ENCODE measurements around the gene NVL. TPM values are rescaled to one million over a fixed set of nuclear protein-coding genes. Genes with fewer than 3 reads are reported as not detected.
"Not testable (repeated sequence)": the region's sequence is repeated elsewhere in the genome, so short reads cannot be mapped to it uniquely, and the experiment has no call there.

The NVL gene
- polyA plus RNA-seq, 2 of the 4 experiments (the other 2 are of a cell fraction), result 22.3 to 28.6 TPM

DNA sequence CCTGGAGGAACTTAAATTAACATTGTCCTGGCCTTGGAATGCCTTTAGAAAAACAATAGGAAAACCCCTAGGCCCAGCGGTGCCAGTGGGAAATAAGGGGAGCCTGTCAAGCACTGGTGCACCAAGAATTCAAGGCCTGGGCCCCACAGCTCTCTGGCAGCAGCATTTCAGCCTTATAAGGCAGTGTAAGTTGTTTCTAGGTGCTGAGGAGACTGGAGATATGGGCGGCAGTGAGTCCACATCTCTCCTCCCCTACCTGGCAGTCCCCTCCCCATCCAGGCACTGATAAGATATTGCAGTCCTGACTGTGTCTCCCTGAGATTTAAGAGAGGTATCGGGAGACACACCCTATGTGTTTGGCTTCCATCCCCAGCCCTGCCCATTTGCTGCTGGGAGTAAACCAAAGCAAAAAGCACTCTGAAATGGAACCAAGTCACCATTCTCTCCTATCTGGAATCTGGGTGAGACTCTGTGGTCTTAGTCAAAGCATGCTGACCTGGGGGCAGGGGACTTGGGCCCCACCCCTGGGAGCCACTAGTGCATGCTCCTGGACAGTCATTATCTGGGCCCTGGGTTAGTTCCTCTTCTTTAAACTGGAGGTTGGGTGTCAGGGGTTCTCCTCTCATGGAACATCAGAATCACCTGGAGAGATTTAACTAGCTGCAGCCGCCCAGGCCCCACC is 116.4 kb downstream of the NVL start:
- 84% methylated on average over 4 of the region's 4 CpGs for WGBS (ENCODE audit: missing lambda C conversion rate)
- Histone ChIP-seq H3K9me3 (no peaks in the 10 kb centered on the region), H3K4me2 (no peak overlapping the region), H3K27ac (no peak overlapping the region), H3K4me3 (no peak overlapping the region), H3K4me1 (peaks cover 23% of the 10 kb centered on the region)
- ChIA-PET CTCF (no interaction called here), POLR2A (no interaction called here)
- FAIRE-seq (no peak), DNase-seq (ENCODE audit: low read depth in 1 of 2, low spot score in 1 of 2) (no peak), ATAC-seq (peak in 1 of 2 experiments; percentile 24; a peak in 3 of 6 replicates)
- TF ChIP-seq JUNB (IDR thresholded peaks at IDR 0.05), result no peak

DNA sequence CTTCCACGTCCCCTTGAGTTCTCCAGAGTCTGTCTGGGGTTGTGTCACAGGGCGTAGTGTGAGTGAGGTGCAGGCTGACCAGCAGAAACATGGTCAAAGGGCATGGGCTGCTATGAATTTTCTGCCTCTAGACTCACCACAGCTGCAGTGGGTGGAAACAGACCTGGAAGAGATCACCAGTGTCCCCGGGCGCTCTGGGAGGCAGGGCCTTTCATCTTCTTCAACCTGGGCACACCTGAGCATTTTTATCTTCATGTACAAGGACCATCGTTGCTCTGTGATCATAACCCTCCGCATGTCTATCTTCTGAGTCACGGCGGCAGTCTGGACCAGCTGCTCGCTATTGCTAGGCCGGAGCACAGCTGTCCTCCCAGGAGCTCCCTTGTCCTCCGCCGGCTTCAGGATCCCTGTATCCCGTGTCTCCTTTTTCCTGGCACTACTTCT is 117.3 kb downstream of the NVL start:
- peaks cover 23% of the 10 kb centered on the region for H3K4me1 ChIP-seq
- ChIA-PET CTCF (interaction anchor here (0.8 kb wide), 1 partner anchor 425 kb away, joined by 3 read pairs; no protein-coding TSS in a partner anchor), POLR2A (no interaction called here)
- no peak overlapping the region for H3K4me2 ChIP-seq
- ATAC-seq (peak; percentile 16 to 20; a peak in 3 of 6 replicates), DNase-seq (ENCODE audit: low read depth in 1 of 2, low spot score in 1 of 2) (no peak), FAIRE-seq (no peak)
- H3K9me3 ChIP-seq, result no peaks in the 10 kb centered on the region
- TF ChIP-seq HOXB13 (CRISPR knock-in tag; IDR thresholded peaks at IDR 0.05; ENCODE audit: low read depth), result no peak
- WGBS (ENCODE audit: missing lambda C conversion rate), result 74% methylated on average over 13 of the region's 13 CpGs
- H3K4me3 ChIP-seq, result no peak overlapping the region
- H3K27ac ChIP-seq, result no peak overlapping the region

DNA sequence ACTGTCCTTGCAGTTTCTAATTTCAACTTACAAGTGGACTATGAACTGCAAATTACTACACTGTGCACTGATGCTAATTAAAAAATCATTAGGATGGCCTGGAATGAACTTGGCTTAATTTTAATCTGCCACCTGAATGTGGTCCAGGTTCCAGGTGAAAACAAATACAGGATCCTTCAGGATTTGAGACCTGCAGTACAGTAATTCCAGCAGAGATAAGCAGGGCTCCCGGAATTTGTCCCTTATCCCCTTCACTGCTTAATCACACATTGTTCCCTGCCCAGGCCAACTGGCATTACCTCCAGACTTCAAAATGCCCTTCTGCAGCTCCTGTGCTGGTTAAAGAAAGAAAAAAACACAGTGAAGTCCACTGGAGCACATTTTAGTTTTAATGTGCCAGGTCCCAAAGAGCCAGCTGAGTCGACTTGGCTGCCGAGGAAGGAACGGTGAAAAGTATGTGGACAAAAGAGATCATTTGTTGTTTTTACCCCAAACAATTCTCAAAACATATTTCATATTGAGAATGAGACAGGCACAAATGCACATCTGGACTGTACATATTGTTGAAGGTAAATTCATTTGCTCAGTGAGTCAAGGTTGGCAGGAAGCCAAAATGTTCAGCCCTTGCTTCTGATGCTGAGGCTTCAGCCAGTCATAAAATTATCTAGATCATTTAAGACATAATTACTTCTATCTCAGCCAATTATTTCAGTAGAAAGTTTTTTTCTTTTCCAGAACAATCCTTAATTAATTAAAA is 118.6 kb downstream of the NVL start:
- Histone ChIP-seq H3K4me1 (peaks cover 23% of the 10 kb centered on the region), H3K4me3 (no peak overlapping the region), H3K4me2 (peak overlapping the region; percentile 54), H3K27ac (peak overlapping the region in 1 of 2 experiments; percentile 36; a peak in 1 of 6 replicates), H3K9me3 (no peaks in the 10 kb centered on the region)
- 28% methylated on average over 4 of the region's 4 CpGs for WGBS (ENCODE audit: missing lambda C conversion rate)
- ATAC-seq (peak in 1 of 2 experiments; percentile 50; a peak in 2 of 6 replicates), DNase-seq (ENCODE audit: low read depth in 1 of 2, low spot score in 1 of 2) (peak in 1 of 2 experiments; percentile 60), FAIRE-seq (no peak)
- TF ChIP-seq, protein P1, sequence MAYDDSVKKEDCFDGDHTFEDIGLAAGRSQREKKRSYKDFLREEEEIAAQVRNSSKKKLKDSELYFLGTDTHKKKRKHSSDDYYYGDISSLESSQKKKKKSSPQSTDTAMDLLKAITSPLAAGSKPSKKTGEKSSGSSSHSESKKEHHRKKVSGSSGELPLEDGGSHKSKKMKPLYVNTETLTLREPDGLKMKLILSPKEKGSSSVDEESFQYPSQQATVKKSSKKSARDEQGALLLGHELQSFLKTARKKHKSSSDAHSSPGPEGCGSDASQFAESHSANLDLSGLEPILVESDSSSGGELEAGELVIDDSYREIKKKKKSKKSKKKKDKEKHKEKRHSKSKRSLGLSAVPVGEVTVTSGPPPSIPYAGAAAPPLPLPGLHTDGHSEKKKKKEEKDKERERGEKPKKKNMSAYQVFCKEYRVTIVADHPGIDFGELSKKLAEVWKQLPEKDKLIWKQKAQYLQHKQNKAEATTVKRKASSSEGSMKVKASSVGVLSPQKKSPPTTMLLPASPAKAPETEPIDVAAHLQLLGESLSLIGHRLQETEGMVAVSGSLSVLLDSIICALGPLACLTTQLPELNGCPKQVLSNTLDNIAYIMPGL (CRISPR knock-in tag; IDR thresholded peaks at IDR 0.05; ENCODE audit: borderline replicate concordance), result no peak
- TF ChIP-seq EHF (CRISPR knock-in tag; IDR thresholded peaks at IDR 0.05), result no peak
- TF ChIP-seq, protein P2, sequence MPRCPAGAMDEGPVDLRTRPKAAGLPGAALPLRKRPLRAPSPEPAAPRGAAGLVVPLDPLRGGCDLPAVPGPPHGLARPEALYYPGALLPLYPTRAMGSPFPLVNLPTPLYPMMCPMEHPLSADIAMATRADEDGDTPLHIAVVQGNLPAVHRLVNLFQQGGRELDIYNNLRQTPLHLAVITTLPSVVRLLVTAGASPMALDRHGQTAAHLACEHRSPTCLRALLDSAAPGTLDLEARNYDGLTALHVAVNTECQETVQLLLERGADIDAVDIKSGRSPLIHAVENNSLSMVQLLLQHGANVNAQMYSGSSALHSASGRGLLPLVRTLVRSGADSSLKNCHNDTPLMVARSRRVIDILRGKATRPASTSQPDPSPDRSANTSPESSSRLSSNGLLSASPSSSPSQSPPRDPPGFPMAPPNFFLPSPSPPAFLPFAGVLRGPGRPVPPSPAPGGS (IDR thresholded peaks at IDR 0.05), result no peak
- POLR2A ChIA-PET, result no interaction called here
- CTCF ChIA-PET, result interaction anchor here (1.1 kb wide), 1 partner anchor 8 kb away, joined by 5 read pairs; no protein-coding TSS in a partner anchor

DNA sequence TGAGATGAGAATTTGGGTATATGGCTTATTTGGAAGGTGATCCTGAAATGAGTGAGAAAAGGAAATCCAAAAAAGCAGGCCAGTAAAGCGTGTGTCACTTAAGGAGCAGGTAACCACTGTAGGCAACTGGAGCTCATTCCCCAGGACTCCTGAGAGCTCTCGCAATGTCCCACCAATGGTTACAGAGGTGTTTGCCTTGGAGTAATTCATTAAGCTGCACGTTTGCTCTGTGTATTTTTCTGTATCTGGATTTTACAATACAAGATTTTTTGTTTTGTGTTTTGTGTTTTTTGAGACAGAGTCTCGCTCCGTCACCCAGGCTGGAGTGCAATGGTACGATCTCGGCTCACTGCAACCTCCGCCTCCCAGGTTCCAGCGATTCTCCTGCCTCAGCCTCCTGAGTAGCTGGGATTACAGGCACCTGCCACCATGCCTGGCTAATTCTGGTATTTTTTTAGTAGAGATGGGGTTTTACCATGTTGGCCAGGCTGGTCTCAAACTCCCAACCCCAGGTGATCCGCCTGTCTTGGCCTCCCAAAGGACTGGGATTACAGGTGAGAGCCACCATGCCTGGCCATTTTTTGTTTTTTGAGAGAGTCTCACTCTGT is 123.9 kb downstream of the NVL start:
- Histone ChIP-seq H3K27ac (peak overlapping the region in 1 of 2 experiments; percentile 73; a peak in 3 of 6 replicates), H3K4me1 (peaks cover 23% of the 10 kb centered on the region), H3K4me2 (peak overlapping the region; percentile 71; the same call in 2 of the 3 replicates)
- FAIRE-seq; H3K9me3 ChIP-seq; H3K4me3 ChIP-seq; POLR2A ChIA-PET; DNase-seq (ENCODE audit: low read depth in 1 of 2, low spot score in 1 of 2): not testable (repeated sequence)
- 74% methylated on average over 10 of the region's 10 CpGs for WGBS (ENCODE audit: missing lambda C conversion rate)
- peak in 1 of 2 experiments; percentile 23; a peak in 1 of 6 replicates for ATAC-seq
- CTCF ChIA-PET, result interaction anchor here (0.8 to 1.7 kb wide), 2 partner anchors 10 to 13 kb away, joined by 3 to 4 read pairs; no protein-coding TSS in a partner anchor

DNA sequence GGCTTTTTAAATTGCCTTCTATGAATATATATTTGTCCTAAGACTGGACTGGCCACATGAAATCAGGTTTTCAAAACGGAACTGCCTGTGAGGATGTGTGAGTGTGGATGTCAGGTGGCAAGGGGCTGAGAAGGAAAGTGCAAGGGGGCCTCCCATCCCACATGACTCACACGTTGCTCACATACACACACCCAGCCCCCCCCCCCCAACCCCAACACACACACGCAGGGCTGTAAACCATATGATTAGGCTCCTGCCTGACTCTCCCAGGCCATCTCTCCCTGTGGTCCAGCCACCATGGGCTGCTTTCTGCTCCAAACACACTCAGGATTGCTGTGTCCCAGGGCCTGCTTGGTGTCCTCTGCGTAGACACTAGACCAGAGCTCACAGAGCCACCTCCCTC is 124.5 kb downstream of the NVL start:
- Histone ChIP-seq H3K9me3 (no peaks in the 10 kb centered on the region), H3K4me1 (peaks cover 22% of the 10 kb centered on the region), H3K4me2 (peak overlapping the region; percentile 71), H3K27ac (peak overlapping the region; percentile 47 to 73; a peak in 4 of 6 replicates), H3K4me3 (no peak overlapping the region)
- FAIRE-seq (no peak), DNase-seq (ENCODE audit: low read depth in 1 of 2, low spot score in 1 of 2) (peak in 1 of 2 experiments; percentile 28), ATAC-seq (peak; percentile 64 to 65; a peak in 5 of 6 replicates)
- CTCF ChIA-PET, result interaction anchor here (0.8 kb wide), 1 partner anchor 13 kb away, joined by 3 read pairs; no protein-coding TSS in a partner anchor
- POLR2A ChIA-PET, result no interaction called here
- 38% methylated on average over 3 of the region's 4 CpGs for WGBS (ENCODE audit: missing lambda C conversion rate)
- TF ChIP-seq CHD2 (IDR thresholded peaks at IDR 0.05; ENCODE audit: low read length, partially characterized antibody) (no peak), FOSB (CRISPR knock-in tag; IDR thresholded peaks at IDR 0.05) (no peak), GATA3 (IDR thresholded peaks at IDR 0.05; ENCODE audit: borderline replicate concordance) (no peak), JUN (IDR thresholded peaks at IDR 0.05) (no peak), CHD4 (IDR thresholded peaks at IDR 0.05; ENCODE audit: borderline replicate concordance) (no peak), HDAC2 (IDR thresholded peaks at IDR 0.05) (no peak), KDM1A (IDR thresholded peaks at IDR 0.05; ENCODE audit: low read depth) (no peak), NPAS2 (CRISPR knock-in tag; IDR thresholded peaks at IDR 0.05; ENCODE audit: borderline replicate concordance) (no peak), TFCP2L1 (CRISPR knock-in tag; IDR thresholded peaks at IDR 0.05) (no peak)
- TF ChIP-seq, protein P3, sequence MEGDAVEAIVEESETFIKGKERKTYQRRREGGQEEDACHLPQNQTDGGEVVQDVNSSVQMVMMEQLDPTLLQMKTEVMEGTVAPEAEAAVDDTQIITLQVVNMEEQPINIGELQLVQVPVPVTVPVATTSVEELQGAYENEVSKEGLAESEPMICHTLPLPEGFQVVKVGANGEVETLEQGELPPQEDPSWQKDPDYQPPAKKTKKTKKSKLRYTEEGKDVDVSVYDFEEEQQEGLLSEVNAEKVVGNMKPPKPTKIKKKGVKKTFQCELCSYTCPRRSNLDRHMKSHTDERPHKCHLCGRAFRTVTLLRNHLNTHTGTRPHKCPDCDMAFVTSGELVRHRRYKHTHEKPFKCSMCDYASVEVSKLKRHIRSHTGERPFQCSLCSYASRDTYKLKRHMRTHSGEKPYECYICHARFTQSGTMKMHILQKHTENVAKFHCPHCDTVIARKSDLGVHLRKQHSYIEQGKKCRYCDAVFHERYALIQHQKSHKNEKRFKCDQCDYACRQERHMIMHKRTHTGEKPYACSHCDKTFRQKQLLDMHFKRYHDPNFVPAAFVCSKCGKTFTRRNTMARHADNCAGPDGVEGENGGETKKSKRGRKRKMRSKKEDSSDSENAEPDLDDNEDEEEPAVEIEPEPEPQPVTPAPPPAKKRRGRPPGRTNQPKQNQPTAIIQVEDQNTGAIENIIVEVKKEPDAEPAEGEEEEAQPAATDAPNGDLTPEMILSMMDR (IDR thresholded peaks at IDR 0.05), result no peak
- TF ChIP-seq, protein P4, sequence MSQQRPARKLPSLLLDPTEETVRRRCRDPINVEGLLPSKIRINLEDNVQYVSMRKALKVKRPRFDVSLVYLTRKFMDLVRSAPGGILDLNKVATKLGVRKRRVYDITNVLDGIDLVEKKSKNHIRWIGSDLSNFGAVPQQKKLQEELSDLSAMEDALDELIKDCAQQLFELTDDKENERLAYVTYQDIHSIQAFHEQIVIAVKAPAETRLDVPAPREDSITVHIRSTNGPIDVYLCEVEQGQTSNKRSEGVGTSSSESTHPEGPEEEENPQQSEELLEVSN (IDR thresholded peaks at IDR 0.05; ENCODE audit: borderline replicate concordance, low read depth), result no peak

All from A549 (cell line).